ENCODE results near the gene ARVCF.

Gene ARVCF

DNA sequence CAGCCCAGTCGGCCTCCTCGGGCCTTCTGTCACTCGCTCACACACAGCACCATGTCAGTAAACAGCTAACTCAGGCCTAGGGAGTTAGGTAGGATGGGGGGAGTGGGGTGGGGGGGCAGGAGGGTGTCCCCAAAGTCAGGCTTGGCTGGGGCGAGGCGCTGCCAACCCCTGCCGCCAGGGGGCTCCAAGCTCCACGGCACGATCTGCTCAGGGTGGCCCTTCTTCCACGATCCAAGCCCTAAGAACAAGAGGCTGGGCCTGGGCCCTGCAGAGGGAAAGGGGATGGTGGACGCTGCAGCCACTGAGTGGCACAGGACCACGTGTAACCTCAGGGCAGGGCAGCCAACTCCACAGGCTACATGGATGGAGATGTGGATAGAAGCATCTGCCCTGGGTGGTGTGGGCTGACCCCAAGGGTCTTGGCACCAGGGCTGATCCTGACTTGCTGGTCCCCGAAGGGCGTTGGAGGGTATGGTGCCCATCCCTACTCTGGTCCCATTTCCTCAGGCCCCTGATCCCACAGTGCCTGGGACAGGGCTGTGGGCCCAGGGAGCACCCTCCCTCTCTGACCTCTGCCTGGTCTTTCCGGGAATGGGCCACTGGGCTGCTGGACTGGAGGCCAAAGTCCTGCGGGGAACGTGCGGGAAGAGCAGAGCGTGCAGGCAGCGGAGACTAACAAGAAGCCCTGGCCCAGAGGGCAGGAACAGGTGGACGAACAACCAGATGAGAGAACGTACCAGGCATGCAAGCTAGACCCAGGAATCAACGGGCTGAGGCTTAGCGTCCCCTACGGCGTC is 45.9 kb downstream of the ARVCF start:
- peak; percentile 76 for DNase-seq

DNA sequence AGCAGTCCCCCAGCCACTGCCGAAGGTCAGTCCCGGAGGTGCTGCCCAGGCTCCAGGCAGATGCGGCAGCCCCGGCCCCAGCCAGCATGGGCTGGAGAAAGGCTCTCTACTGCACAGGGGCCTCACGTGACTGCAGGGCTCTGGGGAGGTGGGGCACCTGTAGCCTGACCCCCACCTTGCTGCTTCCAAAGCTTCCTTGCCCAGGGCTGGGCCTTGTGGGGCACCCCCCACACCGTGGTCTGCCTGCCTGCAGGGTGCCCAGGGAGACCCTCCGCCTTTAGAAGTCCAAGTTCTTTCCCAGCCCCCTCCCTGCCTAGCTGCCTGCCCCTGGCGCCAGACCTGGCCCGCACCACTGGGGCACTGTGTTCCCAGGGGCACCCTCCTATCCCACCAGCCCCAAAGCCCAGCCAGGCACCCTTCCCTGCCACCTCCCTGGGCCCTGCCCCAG is 46.6 kb downstream of the ARVCF start:
- no peak for DNase-seq

DNA sequence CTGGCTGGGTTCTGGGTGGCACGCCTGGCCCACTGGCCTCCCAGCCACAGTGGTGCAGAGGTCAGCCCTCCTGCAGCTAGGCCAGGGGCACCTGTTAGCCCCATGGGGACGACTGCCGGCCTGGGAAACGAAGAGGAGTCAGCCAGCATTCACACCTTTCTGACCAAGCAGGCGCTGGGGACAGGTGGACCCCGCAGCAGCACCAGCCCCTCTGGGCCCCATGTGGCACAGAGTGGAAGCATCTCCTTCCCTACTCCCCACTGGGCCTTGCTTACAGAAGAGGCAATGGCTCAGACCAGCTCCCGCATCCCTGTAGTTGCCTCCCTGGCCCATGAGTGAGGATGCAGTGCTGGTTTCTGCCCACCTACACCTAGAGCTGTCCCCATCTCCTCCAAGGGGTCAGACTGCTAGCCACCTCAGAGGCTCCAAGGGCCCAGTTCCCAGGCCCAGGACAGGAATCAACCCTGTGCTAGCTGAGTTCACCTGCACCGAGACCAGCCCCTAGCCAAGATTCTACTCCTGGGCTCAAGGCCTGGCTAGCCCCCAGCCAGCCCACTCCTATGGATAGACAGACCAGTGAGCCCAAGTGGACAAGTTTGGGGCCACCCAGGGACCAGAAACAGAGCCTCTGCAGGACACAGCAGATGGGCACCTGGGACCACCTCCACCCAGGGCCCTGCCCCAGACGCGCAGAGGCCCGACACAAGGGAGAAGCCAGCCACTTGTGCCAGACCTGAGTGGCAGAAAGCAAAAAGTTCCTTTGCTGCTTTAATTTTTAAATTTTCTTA is 47.3 kb downstream of the ARVCF start:
- DNase-seq: no peak

DNA sequence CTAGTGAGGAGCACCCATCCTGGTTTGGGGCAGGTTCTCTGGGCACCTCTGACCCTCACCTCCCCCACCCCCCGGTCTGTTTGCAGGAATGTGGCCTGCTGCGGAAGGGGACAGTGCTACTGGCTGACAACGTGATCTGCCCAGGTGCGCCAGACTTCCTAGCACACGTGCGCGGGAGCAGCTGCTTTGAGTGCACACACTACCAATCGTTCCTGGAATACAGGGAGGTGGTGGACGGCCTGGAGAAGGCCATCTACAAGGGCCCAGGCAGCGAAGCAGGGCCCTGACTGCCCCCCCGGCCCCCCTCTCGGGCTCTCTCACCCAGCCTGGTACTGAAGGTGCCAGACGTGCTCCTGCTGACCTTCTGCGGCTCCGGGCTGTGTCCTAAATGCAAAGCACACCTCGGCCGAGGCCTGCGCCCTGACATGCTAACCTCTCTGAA is 48.2 kb downstream of the ARVCF start:
- no peak for DNase-seq

DNA sequence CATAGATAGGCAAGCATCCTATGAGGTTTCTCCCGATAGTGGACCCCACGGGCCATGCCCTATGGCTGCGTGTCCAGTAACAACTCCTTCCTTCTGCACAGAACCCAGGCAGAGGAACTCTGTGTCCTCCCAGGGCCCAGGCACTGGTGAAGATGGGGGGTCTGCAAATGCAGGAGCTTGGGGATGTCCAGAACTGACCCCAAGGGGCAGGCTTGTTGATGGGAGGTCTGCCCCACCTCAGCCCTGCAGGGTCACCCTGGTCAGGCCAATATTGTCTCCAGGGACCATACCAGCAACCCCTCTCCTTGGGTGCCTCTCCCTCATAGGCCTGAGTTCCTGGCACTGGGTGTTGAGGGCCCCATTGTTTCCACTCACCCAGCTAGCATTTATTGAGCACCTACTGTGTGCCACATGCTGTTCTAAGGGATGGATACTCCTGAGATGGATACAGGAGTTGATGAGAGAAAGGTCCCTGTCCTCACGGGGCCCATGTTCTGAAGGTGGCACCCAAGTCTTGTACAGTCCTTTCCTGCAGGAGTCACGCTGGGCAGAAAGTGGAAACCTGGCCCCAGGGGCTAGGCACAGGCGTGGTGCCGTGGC is 48.7 kb downstream of the ARVCF start:
- DNase-seq: no peak

DNA sequence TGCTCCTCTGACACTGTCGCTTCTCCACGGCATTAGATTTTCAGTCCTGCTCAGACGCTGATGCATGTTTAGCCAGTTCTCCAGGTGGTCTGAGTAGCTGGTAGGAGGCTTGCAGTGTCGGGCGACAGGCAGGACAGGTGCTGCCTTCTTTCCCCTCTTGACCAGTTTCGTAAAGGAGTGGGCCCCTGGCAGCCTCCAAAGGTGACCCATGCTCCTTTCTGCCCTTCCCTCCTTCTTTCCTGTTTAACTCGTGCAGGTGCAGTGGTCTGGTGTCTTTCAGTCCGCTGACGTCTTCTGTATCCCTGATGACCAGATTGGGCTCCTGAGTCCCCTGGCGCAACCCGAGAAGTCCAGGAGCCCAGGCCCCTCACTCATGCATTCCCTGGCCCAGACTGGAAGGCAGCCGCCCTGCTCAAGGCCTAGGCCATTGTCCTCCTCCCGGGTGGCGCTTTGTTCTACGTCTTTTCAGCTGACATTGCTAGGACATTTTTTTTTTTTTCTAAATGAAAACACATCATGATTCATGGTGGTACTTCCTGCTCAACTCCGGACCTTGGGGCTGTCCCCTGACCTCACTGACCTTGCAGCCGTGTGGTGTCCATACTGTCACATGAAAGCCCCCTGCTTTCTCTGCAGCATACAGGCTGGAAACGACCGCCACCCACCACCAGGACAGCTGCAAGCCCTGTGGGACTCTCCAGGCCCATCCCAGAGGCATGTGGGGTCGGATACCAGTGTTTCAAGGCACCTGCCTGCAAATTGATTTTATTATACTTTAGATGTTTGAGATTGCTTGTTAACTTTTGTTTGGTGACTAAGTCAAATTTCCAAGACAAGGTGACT is 49.5 kb downstream of the ARVCF start:
- no peak for DNase-seq

DNA sequence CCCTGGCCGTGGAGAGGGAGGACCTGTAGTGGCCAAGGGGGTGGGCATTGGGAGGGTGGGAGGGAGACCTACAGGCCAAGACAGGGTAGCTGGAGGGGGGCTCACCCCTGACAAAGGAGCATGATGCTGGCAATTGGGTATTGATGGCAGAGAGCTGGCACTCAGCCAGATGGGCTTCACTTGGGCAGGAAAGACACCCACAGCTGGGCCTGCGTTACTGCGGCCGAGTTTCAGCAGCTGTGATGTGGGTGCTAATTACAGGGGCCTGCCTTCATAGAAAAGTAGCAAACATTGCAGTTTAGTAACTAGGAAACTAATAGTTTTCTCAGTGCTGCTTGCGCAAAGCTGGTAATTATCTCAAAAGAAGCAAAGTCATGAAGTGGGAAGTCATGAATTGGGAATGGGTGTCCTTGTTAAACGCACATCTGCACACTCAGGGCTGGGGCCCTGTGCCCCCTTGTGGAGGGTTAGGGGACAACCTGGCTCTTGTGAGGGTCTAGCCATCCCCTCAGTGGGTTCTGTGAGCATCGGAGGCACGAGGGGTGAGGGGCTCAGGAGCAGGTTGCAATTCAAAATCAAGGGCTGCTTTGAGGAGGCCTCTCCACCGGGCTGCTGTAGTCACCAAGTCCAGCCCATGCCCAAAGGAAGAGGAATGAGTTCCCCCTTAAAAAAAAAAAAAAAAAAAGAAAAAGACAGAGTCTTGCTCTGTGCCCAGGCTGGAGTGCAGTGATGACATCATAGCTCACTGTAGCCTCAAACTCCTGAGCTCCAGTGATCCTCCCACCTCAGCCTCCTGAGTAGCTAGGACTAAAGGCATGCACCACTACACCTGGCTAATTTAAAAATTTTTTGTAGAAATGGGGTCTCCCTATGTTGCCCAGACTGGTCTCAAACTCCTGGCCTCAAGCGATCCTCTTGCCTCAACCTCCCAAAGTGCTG is 50.6 kb downstream of the ARVCF start:
- DNase-seq: peak; percentile 29

DNA sequence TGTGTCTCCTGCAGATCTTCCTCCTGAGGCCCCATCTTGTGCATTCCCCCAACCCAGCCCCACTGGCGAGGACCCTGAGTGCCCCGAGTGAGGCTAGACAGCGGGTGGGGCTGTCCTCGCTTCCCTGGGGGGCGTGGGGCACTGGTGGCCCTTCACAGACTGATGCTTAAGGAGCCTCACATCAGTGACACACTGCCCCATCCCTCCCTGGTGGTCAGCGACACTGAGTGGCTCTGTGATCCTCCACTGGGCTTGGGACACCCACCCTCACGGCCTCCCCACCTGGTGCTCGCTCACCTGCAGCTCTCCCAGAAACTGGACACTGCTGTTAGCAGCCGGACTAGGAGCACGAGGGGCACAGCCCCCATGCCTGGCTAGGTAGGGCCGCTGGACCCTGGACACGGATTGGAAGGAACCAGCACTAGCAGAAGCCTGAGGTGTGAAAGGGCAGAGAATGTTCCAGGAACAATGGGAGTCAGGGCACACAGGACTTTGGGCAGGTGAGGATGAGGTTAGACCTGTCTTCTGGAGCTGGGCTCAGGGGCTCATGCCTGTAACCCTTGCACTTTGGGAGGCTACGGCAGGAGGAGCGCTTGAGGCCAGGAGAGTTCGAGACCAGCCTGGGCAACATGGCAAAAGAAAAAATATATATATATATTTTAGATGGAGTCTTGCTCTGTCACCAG is 51.8 kb downstream of the ARVCF start:
- DNase-seq: no peak

DNA sequence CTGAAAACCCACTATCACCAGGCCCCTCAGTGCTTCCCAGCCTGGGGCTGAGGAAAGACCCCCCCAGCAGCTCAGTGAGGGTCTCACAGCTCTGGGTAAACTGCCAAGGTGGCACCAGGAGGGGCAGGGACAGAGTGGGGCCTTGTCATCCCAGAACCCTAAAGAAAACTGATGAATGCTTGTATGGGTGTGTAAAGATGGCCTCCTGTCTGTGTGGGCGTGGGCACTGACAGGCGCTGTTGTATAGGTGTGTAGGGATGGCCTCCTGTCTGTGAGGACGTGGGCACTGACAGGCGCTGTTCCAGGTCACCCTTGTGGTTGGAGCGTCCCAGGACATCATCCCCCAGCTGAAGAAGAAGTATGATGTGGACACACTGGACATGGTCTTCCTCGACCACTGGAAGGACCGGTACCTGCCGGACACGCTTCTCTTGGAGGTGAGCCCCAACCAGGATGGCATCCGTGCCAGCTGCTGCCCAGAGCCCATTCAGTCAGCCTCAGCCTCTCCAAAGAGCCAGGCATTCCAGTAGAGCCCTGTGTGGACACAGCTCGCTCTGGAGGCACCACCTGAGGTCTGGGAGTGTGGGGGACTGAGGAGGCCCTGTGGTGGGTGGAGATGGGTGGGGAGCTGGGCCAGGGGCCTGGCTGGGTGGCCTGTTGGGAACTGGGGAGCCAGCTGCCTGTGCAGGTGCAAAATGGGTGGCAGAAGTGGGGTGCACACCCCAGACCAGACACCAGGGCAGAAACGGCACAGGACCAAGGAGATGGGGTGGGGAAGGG is 52.6 kb downstream of the ARVCF start:
- DNase-seq: no peak

DNA sequence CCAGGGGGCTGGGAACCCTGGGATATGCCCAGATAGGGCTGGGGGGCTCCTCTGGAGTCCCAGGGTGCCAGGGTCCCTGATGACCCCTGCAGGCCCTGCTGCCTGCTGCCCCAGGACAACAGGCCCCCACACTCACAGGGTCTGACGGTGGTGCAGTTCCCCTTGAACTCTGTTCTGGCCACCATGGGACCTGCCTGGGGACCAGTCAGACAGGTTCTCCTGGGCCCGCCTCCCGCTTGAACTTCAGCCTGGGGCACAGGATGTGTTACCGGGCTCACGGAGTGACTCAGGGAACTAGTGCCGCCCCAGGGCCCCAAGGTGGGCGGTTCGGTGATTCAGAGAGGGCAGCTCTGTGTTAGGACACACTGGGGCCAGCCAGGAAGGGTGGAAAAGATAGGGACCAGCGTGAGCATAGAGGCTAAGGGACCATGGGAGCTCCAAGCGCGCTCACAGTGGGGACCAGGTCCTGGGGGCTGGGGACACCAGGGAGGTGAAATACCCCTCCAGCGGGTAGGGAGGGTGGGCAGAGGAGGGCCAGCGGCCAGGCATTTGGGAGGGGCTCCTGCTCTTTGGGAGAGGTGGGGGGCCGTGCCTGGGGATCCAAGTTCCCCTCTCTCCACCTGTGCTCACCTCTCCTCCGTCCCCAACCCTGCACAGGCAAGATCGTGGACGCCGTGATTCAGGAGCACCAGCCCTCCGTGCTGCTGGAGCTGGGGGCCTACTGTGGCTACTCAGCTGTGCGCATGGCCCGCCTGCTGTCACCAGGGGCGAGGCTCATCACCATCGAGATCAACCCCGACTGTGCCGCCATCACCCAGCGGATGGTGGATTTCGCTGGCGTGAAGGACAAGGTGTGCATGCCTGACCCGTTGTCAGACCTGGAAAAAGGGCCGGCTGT is 53.5 kb downstream of the ARVCF start:
- no peak for DNase-seq

DNA sequence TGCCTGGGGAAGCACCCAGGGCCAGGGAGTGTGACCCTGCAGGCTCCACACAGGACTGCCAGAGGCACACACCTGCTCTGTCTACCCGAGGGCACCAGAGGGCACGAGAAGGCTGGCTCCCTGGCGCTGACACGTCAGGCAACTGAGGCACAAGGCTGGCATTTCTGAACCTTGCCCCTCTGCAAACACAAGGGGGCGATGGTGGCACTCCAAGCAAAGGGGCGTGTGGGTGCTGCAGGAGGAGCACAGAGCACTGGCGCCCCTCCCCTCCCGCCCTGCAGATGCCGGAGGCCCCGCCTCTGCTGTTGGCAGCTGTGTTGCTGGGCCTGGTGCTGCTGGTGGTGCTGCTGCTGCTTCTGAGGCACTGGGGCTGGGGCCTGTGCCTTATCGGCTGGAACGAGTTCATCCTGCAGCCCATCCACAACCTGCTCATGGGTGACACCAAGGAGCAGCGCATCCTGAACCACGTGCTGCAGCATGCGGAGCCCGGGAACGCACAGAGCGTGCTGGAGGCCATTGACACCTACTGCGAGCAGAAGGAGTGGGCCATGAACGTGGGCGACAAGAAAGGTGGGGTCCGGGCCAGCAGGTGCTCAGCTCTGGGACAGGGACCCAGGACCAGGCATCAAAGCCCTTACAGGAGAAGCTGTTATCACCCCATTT is 54.2 kb downstream of the ARVCF start:
- DNase-seq: peak; percentile 87

DNA sequence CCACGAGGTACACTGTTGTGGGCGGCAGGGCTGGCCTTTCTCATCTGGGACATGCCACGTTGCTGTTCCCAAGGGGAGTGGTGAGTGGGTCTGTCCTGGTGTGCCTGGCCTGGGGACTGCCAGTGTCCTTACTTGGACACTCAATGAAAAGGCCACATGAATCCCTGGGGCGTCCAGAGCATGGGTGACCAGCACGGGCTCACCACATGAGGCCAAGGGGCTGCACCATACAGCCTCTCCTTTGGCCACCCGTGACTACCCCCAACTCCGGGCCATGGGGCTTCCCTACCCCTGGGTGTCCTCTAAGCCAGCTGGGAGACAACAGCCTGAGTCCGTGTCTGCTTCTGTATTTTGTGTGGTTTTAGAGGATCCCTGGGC is 54.8 kb downstream of the ARVCF start:
- DNase-seq: no peak

DNA sequence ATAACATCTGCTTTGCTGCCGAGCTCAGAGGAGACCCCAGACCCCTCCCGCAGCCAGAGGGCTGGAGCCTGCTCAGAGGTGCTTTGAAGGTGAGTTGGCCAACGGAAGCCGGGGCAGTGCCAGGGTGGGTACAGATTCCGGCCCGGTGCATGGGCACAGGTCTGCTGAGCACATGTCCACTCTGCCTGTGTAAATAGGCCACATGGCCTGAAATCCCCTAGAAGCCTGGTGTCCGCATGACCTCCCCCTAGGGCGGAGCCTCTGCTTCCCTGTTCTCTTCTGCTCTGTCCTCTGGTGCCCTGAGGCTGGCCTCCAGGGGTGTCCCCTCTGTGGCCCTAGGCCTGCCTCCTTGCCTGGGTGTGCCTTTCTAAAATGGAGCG is 55.4 kb downstream of the ARVCF start:
- no peak for DNase-seq

DNA sequence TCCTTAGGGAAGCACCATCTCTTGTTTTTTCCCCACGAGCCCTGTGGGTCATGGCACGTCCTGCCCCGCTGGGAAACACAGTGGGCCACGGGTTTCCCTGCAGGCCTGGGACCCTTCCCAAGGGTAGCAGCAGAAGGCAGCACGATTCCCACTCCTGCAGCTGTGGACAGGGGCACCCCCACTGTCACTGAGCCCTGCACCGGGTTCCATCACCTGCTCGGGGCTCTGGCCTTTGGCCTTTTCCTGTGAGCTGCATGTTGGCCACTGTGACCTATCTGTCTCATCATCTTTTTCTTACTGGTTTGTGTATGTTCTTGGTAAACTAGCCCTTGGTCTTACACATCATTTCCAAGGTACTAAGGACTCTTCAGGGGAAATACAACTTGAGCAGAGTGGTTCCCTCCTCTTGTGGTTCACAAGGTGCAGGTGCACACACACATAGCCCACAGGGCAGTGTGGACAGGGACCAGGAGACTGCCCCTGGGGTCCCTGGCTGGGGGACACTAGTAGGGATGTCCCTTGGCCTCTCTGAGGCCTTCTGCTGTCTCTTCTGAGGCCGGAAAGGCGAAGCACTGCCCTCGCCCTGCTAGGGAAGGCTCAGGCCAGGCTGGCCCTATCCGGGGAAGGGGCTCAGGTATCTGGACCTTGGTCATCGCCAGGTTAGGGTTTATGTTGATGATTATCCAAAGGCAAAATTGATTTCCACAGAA is 56.0 kb downstream of the ARVCF start:
- no peak for DNase-seq

DNA sequence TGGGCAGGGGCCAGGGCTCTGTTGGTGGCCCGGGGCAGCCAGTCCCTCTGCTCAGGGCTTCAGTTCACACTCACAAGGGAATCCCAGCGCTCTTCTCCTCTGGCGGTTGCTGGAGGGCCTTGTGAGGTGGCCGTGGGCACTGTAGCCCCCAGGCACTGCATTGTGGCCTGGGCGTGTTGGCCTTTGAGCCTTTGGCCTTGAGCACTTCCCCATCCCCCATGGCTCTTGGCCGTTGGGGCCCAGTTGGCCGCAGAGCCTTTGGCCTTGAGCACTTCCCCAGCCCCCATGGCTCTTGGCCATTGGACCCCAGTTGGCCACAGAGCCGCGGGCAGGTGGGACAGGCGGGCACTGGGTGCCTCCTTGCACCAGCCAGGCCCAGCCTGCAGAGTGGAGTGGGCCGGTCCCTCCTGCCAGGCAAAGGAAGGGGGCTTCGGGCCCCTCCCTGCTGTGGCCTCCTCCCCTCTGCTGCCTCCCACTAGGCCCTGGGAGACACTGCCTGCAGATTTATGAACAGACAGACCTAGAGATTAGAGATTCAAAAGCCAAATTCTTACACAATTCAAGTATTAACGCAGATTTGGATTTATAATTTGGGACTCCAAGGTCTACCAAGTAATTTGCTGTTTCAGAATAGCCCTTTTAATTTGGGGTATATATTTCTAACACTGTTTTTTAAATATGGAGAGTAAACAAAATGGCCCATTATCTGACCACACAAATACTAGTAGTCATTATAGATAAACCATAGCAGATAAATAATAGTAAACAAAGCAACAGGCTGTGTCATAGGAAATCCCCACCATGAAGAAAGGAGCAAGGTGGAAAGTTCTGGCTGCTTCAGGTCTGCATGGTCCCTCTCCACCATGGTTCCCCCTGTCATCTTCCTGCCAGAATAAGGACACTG is 56.8 kb downstream of the ARVCF start:
- DNase-seq: no peak

DNA sequence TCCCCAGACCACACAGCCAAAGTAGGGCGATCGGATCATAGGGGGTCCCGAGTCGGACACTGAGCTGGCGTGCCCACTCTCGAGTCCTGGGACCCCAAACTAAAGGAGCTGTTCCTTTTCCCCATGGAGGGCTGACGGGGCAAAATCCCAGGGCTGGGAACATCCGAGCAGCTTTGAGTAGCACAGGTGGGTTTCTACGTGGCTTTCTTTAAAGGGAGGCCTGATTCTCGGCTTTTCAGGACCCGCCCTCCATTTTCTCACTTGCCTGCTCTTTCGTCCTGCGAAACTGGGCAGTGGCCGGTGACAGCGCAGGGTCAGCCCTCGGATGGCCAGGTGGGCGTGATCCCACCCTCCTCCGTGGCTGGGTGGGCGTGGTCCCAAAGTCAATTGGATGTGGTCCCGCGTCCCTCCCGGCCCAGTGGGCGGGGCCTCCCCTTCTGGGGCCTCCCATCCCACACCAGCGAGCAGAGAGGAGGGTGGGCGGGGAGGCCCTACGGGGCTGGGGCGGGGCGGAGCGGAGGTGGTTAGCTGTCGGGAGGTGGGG is 57.5 kb downstream of the ARVCF start:
- peak; percentile 60 for DNase-seq
